IMR-90 (cell line): ENCODE results near the gene NIBAN1. TPM values are rescaled to one million over a fixed set of nuclear protein-coding genes. Genes with fewer than 3 reads are reported as not detected.

Experiments
- ATAC-seq: fragments of 200-7000 bp; cut with Tn5 transposase; 2 replicates; pipeline ENCODE4 v1.9.1; 2020; ENCODE audit warnings: low read depth, mild to moderate bottlenecking, moderate library complexity
- BruUV-seq: library from RNA; stranded (reverse); fragments of 400-500 nt; replicated peaks from 2 replicates; lab custom pipeline; 2021; lab: Mats Ljungman, UMichigan
- CTCF ChIA-PET: fragments of 300-600 bp; formaldehyde crosslinking; extraction: SDS; loops from one replicate; lab custom pipeline; 2021; ENCODE audit warnings: antibody characterized with exemption; lab: Yijun Ruan, JAX
- POLR2A ChIA-PET: fragments of 300-600 bp; sonication (Branson Sonifier 250); formaldehyde crosslinking; loops from one replicate; lab custom pipeline; 2022; ENCODE audit warnings: antibody characterized with exemption; ENCODE audit not compliant: unreplicated experiment; lab: Charles Lee
- DNase-seq: peaks from one replicate; pipeline ENCODE4 v3.0.0; 2013
- H2AFZ ChIP-seq: replicated peaks from 2 replicates; pipeline ENCODE3; 2013; ENCODE audit warnings: low read length, mild to moderate bottlenecking; ENCODE audit not compliant: poor library complexity
- H2AK5ac ChIP-seq: 2 replicates; pipeline ENCODE4 v1.6.1; 2013; ENCODE audit warnings: low read depth, low read length, inconsistent platforms
- H2AK9ac ChIP-seq: replicated peaks from 2 replicates; pipeline ENCODE3; 2013; ENCODE audit warnings: mild to moderate bottlenecking, low read depth, low read length, moderate library complexity; ENCODE audit not compliant: poor library complexity
- H2BK120ac ChIP-seq: 2 replicates; pipeline ENCODE4 v1.6.1; 2013; ENCODE audit warnings: low read depth, low read length, inconsistent platforms
- H2BK15ac ChIP-seq: 3 replicates; pipeline ENCODE4 v1.6.1; 2013; ENCODE audit warnings: low read depth, low read length, inconsistent platforms
- H2BK20ac ChIP-seq: 2 replicates; pipeline ENCODE4 v1.6.1; 2013; ENCODE audit warnings: low read depth, mild to moderate bottlenecking, inconsistent platforms, low read length, moderate library complexity
- H2BK5ac ChIP-seq: 2 replicates; pipeline ENCODE4 v1.6.1; 2013; ENCODE audit warnings: mild to moderate bottlenecking, low read depth, low read length, inconsistent platforms; ENCODE audit not compliant: poor library complexity, severe bottlenecking
- H3K14ac ChIP-seq: replicated peaks from 2 replicates; pipeline ENCODE4 v1.6.1; 2013; ENCODE audit warnings: low read depth, low read length, inconsistent platforms
- H3K18ac ChIP-seq: 2 replicates; pipeline ENCODE4 v1.6.1; 2013; ENCODE audit warnings: low read depth, low read length, control low read depth
- H3K23ac ChIP-seq: 2 replicates; pipeline ENCODE4 v1.6.1; 2013; ENCODE audit warnings: low read depth, low read length, inconsistent platforms
- H3K27ac ChIP-seq: 2 replicates; pipeline ENCODE4 v1.5.1; 2013; ENCODE audit warnings: mild to moderate bottlenecking, control low read depth, low read length; ENCODE audit not compliant: insufficient read depth
- H3K27me3 ChIP-seq: 2 replicates; pipeline ENCODE4 v1.6.1; 2013; ENCODE audit warnings: low read length; ENCODE audit not compliant: control insufficient read depth, insufficient read depth
- H3K36me3 ChIP-seq: 2 replicates; pipeline ENCODE4 v1.6.1; 2013; ENCODE audit warnings: low read length, mixed read lengths; ENCODE audit not compliant: control insufficient read depth, insufficient read depth
- H3K4ac ChIP-seq: 2 replicates; pipeline ENCODE4 v1.6.1; 2013; ENCODE audit warnings: low read depth, low read length, inconsistent platforms
- H3K4me1 ChIP-seq: 2 replicates; pipeline ENCODE4 v1.6.1; 2013; ENCODE audit warnings: low read length, mixed read lengths; ENCODE audit not compliant: control insufficient read depth, insufficient read depth
- H3K4me2 ChIP-seq: 2 replicates; pipeline ENCODE4 v1.6.1; 2013; ENCODE audit warnings: low read depth, mild to moderate bottlenecking, control low read depth, low read length, moderate library complexity
- H3K4me3 ChIP-seq: 2 replicates; pipeline ENCODE4 v1.5.1; 2013; ENCODE audit warnings: low read depth, mild to moderate bottlenecking, control low read depth, low read length, moderate library complexity; ENCODE audit not compliant: insufficient read depth
- H3K56ac ChIP-seq: 2 replicates; pipeline ENCODE4 v1.6.1; 2013; ENCODE audit warnings: low read length, inconsistent platforms; ENCODE audit not compliant: insufficient read depth; ENCODE audit errors: extremely low read depth
- H3K79me1 ChIP-seq, 2 experiments: 2 replicates each; pipeline ENCODE4 v1.6.1; 2013; ENCODE audit warnings: low read length in 2 of 2, inconsistent platforms in 1 of 2, low read depth in 1 of 2
- H3K9ac ChIP-seq: 2 replicates; pipeline ENCODE4 v1.6.1; 2013; ENCODE audit warnings: low read depth, low read length, control low read depth
- H3K9me1 ChIP-seq: 2 replicates; pipeline ENCODE4 v1.6.1; 2013; ENCODE audit warnings: low read length, inconsistent platforms; ENCODE audit not compliant: insufficient read depth
- H3K9me3 ChIP-seq: 2 replicates; pipeline ENCODE4 v1.6.1; 2013; ENCODE audit warnings: low read length; ENCODE audit not compliant: control insufficient read depth, insufficient read depth
- H4K20me1 ChIP-seq: 2 replicates; pipeline ENCODE4 v1.6.1; 2013; ENCODE audit warnings: low read length, inconsistent platforms; ENCODE audit not compliant: insufficient read depth
- H4K5ac ChIP-seq: 2 replicates; pipeline ENCODE4 v1.6.1; 2013; ENCODE audit warnings: mild to moderate bottlenecking, low read depth, low read length, control low read depth
- H4K8ac ChIP-seq, 2 experiments: 2 replicates each; pipeline ENCODE4 v1.6.1; 2013; ENCODE audit warnings: low read depth in 2 of 2, low read length in 2 of 2, control low read depth in 1 of 2, inconsistent platforms in 1 of 2
- H4K91ac ChIP-seq: 2 replicates; pipeline ENCODE4 v1.6.1; 2013; ENCODE audit warnings: low read depth, low read length, inconsistent platforms; ENCODE audit not compliant: insufficient read depth
- BHLHE40 ChIP-seq: fragments of 150-350 bp; IDR thresholded peaks from 2 replicates; pipeline ENCODE4 v1.6.1; 2016; ENCODE audit warnings: mild to moderate bottlenecking, low read depth, low read length
- ELK1 ChIP-seq: fragments of 150-350 bp; IDR thresholded peaks from 2 replicates; pipeline ENCODE4 v1.6.1; 2016; ENCODE audit warnings: low read depth, mild to moderate bottlenecking, low read length, moderate library complexity, borderline replicate concordance
- RAD21 ChIP-seq: IDR thresholded peaks from 2 replicates; pipeline ENCODE4 v1.6.1; 2012; ENCODE audit warnings: low read length, improper control_type of control experiment
- WGBS, 2 experiments: methylation state at CpG; one replicate each; pipeline versions ENCODE4 v1.1.5 to v1.1.7; 2013; ENCODE audit warnings: missing lambda C conversion rate in 2 of 2; ENCODE audit not compliant: insufficient read length in 1 of 2; ENCODE audit errors: extremely low coverage in 2 of 2; 5-methylcytosine and 5-hydroxymethylcytosine counted together
- dilution Hi-C: fragments of 300-500 bp; cut with HindIII; formaldehyde crosslinking; loops from one replicate; pipeline ENCODE4 v1.14.3; 2018; ENCODE audit warnings: low sequenced_read_pairs; ENCODE audit not compliant: unreplicated experiment
- in situ Hi-C: fragments of 300-500 bp; cut with MboI; formaldehyde crosslinking; loops from 3 replicates; pipeline ENCODE4 v1.14.3; 2019; ENCODE audit warnings: low sequenced_read_pairs, inconsistent platforms, mixed read lengths
- intact Hi-C: fragments of 100-400 bp; cut with micrococcal nuclease; formaldehyde crosslinking; loops from 2 replicates; pipeline ENCODE4 v1.10.0; 2022
- polyA plus RNA-seq, 3 experiments: library from polyadenylated mRNA; depleted of rRNA; stranded (reverse); fragments of >200 nt; gene quantifications; 2 replicates each; pipeline ENCODE4 v1.2.3, GENCODE V29; 2012; ENCODE audit warnings: low replicate concordance in 1 of 3
- total RNA-seq: library from RNA; depleted of rRNA; stranded (reverse); fragments of >200 nt; gene quantifications from 2 replicates; pipeline ENCODE4 v1.2.3, GENCODE V29; 2012
- TF ChIP-seq, protein P1 (sequence below): fragments of 150-350 bp; IDR thresholded peaks from 2 replicates; pipeline ENCODE4 v1.6.1; 2017; ENCODE audit warnings: mild to moderate bottlenecking, antibody characterized with exemption, low read length, low read depth

The NIBAN1 gene
- total and polyA plus RNA-seq, 2 of the 4 experiments (the other 2 are of a cell fraction): 4.0 to 10.0 TPM

DNA sequence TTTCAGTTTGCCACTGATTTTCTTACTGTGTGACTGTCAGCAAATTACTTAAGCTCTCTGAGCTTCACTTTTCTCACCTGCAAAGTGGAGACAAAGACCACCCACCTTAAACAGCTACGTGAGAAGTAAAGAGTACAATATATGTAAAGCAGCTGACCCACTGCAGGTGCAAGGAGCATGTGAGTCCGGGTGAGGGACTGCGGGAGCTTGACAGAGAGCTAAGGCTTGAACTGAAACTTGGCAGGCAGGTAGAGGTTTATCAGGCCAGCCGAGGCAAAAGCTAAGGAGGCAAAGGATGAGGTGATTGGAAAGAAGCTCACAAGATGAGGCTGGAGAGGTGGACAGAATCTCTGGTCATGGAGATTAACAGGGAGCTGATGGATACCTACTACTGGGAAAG is 36.6 kb downstream of the NIBAN1 start:
- H3K9ac ChIP-seq: no peak overlapping the region
- H2BK5ac ChIP-seq: no peak overlapping the region
- BruUV-seq: no TSS peak
- H3K23ac ChIP-seq: no peak overlapping the region
- no peak overlapping the region for H3K27ac ChIP-seq
- no peaks in the 10 kb centered on the region for H3K36me3 ChIP-seq
- H4K20me1 ChIP-seq: no peaks in the 10 kb centered on the region; the same call in 1 of the 2 replicates
- intact Hi-C loops (no loop called here), in situ Hi-C loops (no loop called here), dilution Hi-C loops (no loop called here)
- H2AFZ ChIP-seq: no peak overlapping the region
- H2AK5ac ChIP-seq: no peak overlapping the region
- no peak overlapping the region for H3K4ac ChIP-seq
- no peak overlapping the region for H2BK20ac ChIP-seq
- no peak overlapping the region for H3K4me3 ChIP-seq
- no peak overlapping the region for H3K18ac ChIP-seq
- DNase-seq (no peak), ATAC-seq (no peak)
- no peak overlapping the region for H4K91ac ChIP-seq
- no peak for TF ChIP-seq ELK1
- TF ChIP-seq RAD21: no peak
- TF ChIP-seq BHLHE40: no peak
- TF ChIP-seq, protein P1, sequence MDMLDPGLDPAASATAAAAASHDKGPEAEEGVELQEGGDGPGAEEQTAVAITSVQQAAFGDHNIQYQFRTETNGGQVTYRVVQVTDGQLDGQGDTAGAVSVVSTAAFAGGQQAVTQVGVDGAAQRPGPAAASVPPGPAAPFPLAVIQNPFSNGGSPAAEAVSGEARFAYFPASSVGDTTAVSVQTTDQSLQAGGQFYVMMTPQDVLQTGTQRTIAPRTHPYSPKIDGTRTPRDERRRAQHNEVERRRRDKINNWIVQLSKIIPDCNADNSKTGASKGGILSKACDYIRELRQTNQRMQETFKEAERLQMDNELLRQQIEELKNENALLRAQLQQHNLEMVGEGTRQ: no peak
- H3K79me1 ChIP-seq: peaks cover 6 to 21% of the 10 kb centered on the region in 2 experiments
- no peaks in the 10 kb centered on the region for H3K27me3 ChIP-seq
- POLR2A ChIA-PET: interaction anchor here (0.6 kb wide), 1 partner anchor 29 kb away, joined by 12 read pairs; no protein-coding TSS in a partner anchor
- H4K5ac ChIP-seq: no peak overlapping the region
- H3K9me3 ChIP-seq: no peaks in the 10 kb centered on the region
- H3K56ac ChIP-seq: no peak overlapping the region
- no peak overlapping the region for H2BK15ac ChIP-seq
- H4K8ac ChIP-seq: no peak overlapping the region
- H2AK9ac ChIP-seq: no peak overlapping the region
- WGBS, 2 experiments: 78% methylated on average over 3 of the region's 4 CpGs; no CpG with 5 or more reads in 1 of the 2 experiments
- no peaks in the 10 kb centered on the region; the same call in 1 of the 2 replicates for H3K9me1 ChIP-seq
- no peak overlapping the region for H2BK120ac ChIP-seq
- peaks cover 5% of the 10 kb centered on the region for H3K4me1 ChIP-seq
- CTCF ChIA-PET: interaction anchor here (0.5 kb wide), 1 partner anchor 1094 kb away, joined by 5 read pairs; no protein-coding TSS in a partner anchor
- H3K4me2 ChIP-seq: no peak overlapping the region
- no peak overlapping the region for H3K14ac ChIP-seq
